Activated T-cell treated with anti-CD3 and anti-CD28 coated beads for 24 hours (primary cell): ENCODE data around the gene MAP3K1.
A peak's percentile ranks its signal among the peaks of the same experiment; 100 is the strongest.

Experiments used
- DNase-seq: peaks from one replicate; pipeline ENCODE4 v3.0.0-alpha.2; 2020; ENCODE audit warnings: low read depth

MAP3K1 gene

GRCh38 chr5:56909294-56910209 lies 94.2 kb downstream of the MAP3K1 start, which contains the start of gene SETD9:
Gene SETD9 (plus strand): TSS chr5:56909596. CDS start chr5:56909646, 50 bp downstream.
- peak; percentile 91 for DNase-seq

- no peak for DNase-seq
Measured at GRCh38 chr5:56910210-56910965, 95.0 kb downstream of the MAP3K1 start.

GRCh38 chr5:56913766-56914165 lies 98.4 kb downstream of the MAP3K1 start:
- DNase-seq: no peak

- no peak for DNase-seq
Measured at GRCh38 chr5:56914678-56915077, 99.3 kb downstream of the MAP3K1 start.

- no peak for DNase-seq
Measured at GRCh38 chr5:56917534-56917933, 102.2 kb downstream of the MAP3K1 start.

- no peak for DNase-seq
Measured at GRCh38 chr5:56918054-56918453, 102.7 kb downstream of the MAP3K1 start.

GRCh38 chr5:56919942-56920662 lies 104.8 kb downstream of the MAP3K1 start:
- no peak for DNase-seq

- DNase-seq: no peak
Measured at GRCh38 chr5:56922922-56923321, 107.6 kb downstream of the MAP3K1 start.

- no peak for DNase-seq
Measured at GRCh38 chr5:56934325-56934724, 119.0 kb downstream of the MAP3K1 start.

GRCh38 chr5:56938858-56939257 lies 123.5 kb downstream of the MAP3K1 start:
- no peak for DNase-seq

GRCh38 chr5:56941981-56942380 lies 126.6 kb downstream of the MAP3K1 start:
- DNase-seq: no peak
